Right renal cortex interstitium (tissue), 3 donors: ENCODE data around the gene LCN15. TPM values are rescaled to one million over a fixed set of nuclear protein-coding genes. Genes with fewer than 3 reads are reported as not detected.
"Not testable (repeated sequence)": the region's sequence is repeated elsewhere in the genome, so short reads cannot be mapped to it uniquely, and the experiment has no call there.

Source experiments
- DNase-seq, 3 donors: peaks; one replicate each; pipeline ENCODE4 v3.0.0-alpha.2; 2013; ENCODE audit warnings: low read depth in 3 of 3, low spot score in 2 of 3
- polyA plus RNA-seq, 3 donors: library from polyadenylated mRNA; unstranded; fragments of 120-200 nt; gene quantifications; one replicate each; pipeline ENCODE4 v1.2.1, GENCODE V29; 2013; ENCODE audit not compliant: insufficient read length in 3 of 3

The LCN15 gene, protein sequence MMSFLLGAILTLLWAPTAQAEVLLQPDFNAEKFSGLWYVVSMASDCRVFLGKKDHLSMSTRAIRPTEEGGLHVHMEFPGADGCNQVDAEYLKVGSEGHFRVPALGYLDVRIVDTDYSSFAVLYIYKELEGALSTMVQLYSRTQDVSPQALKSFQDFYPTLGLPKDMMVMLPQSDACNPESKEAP
- under 1 TPM in 1 of 3 donors, not detected in 2; 0.04 TPM for polyA plus RNA-seq

GRCh38 chr9:136764301-136764891 is at the start of gene LCN15:
TSS of gene LCN15 (minus strand) at chr9:136764518. CDS start at chr9:136764488, 30 bp downstream.
- no peak for DNase-seq

DNA sequence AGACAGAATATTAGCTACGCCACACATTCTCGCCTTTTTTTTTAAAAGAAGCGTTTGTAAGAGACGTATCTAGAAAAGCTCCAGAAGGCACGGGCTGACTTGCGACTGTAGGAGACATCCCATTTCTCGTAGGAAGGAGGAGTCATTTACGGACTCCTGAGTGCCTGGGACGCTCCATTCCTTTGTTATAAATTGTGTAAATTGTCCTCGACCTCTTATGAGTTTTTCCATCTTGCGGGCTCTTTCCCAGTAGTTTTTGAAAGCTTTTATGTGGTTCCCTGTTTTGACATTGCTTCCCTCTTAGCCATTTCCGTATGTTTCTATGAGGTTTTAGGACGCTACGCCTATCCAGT is 44.5 kb upstream of the LCN15 start:
- no peak for DNase-seq

DNA sequence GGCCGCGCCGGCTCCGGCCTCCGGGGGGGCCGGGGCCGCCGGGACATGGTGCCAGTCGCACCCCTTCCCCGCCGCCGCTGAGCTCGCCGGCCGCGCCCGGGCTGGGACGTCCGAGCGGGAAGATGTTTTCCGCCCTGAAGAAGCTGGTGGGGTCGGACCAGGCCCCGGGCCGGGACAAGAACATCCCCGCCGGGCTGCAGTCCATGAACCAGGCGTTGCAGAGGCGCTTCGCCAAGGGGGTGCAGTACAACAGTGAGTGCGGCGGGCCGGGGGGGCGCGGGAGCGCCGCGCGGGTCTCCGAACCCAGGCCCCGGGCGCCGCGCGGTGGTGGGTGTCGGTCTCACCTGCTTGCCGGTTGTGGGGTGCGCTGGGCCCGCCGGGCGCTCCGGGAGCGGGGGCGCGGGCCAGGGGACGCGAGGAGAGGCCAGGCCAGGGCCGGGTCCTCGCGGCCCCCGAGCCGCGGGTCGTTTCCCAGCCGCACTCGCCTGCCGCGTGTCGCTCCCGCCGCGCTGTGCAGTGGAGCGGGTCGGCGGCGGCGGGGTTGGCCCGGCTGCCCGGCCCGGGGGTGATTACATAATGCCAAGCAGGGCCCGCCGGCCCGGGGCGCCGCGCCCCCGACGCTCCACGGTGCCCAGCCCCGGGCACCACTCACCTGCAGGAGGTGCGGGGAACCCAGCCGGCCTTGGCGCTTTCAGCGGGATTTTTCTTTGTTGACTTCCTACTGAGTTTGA is 43.9 kb upstream of the LCN15 start:
- no peak for DNase-seq

DNA sequence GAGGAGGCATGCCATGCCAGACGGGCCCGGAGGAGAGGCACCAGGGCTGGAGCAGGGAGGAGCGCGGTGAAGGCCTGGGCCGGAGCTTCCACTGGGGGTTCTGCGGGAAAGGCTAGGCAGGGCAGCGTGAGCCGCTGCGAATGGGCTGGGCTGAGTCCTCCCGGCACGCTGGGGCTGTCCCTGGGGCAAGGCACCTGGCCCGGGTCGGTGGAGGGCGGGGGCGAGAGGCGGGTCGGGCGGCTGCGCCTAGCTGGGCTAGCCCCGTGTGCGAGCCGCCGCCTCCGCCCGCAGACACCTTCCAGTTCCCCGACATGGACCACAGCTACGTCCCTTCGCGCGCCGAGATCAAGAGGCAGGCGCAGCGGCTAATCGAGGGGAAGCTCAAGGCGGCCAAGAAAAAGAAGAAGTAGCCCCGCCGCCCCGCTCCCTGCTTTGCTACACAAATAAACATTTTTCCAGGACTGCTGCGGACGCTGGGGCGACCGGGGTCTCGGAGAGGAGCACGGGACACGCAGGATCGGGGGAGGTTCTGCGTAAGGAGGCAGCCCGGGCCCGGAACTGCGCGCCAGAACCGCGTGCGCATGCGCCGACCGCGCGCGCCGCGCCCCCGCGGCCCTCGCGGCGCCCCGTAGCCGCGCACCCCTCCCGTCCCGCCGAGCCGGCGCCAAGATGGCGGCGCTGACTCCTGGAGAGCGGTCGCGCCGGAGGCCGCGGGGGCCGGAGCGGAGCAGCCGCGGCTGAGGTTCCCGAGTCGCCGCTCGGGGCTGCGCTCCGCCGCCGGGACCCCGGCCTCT is 43.2 kb upstream of the LCN15 start, which contains the start of gene RABL6:
Gene RABL6, plus strand, starts transcription at position 668 of the 794 bp plus-strand sequence. CDS start 249 bp downstream, outside the sequence.
- DNase-seq, result no peak

- DNase-seq, result no peak
Observed at GRCh38 chr9:136806631-136807201, 42.4 kb upstream of the LCN15 start.

- DNase-seq, result no peak
Observed at GRCh38 chr9:136806067-136806466, 41.7 kb upstream of the LCN15 start.

GRCh38 chr9:136805207-136805740 is 41.0 kb upstream of the LCN15 start:
- DNase-seq, result no peak

- no peak for DNase-seq
Observed at GRCh38 chr9:136804509-136805206, 40.3 kb upstream of the LCN15 start.

DNA sequence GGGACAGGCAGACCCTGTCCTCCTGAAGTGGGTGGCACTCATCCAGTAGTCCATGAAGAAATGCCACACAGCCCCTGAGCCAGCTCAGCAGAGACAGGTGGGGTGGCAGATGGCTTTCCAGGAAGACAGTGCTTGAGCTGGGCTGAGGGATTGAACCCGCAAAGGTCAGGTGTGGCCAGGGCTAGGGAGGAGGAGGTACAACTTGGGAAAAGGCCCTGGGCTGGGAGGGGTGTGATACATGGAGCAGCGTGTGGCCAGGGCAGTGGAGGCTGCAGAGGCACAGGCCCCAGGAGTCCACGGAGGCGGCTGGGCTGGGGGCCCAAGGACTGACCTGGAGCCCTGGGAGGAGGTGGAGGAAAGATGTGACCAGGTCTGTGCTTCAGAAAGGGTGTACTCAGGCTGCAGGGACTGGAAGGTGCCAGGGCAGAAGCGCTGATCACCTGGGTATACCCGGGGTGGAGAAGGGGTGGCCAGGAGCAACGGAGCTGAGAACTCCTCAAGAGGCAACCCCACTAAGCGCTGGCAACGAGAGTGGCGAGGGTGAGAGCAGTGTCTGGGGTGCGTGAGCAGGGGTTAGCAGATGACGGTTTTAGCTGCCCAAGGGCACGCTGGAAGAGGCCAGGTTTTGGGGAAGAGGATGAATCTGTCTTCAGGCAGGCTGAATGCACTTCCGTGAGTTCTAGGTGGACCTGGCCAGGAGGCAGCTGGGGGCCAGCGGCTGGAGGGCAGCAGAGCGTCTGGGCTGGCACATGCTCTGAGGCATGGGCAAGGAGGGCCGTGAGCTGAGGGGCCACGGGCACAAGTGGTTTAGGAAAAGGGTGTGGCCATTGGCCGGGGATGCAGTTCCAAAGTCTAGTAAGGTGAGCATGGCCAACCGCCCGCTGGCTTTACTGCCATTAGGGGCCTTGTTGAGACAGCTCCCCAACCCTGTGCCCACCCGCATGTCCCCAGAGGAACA is 39.5 kb upstream of the LCN15 start:
- no peak for DNase-seq

- DNase-seq, result not testable (repeated sequence)
Observed at GRCh38 chr9:136803009-136803550, 38.8 kb upstream of the LCN15 start.

DNA sequence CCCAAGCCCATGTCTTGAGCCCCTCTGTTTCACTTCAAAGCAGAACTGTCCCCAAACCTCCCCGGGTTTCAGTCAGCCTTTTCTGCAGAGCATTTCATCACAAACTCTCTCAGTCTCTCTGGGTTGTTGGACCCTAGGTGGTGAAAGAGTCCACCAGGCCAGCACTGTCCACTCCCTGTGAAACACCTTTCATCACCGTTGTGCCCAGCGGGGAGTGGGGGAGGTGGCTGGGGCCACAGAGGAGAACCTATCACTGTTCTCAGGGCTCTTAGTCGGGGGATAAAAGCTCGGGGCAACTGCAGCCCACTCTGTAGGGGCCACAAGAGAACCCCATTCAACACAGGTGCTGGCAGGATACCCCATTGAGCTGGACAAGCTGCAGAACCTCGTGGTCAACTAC is 38.0 kb upstream of the LCN15 start:
- DNase-seq, result no peak

DNA sequence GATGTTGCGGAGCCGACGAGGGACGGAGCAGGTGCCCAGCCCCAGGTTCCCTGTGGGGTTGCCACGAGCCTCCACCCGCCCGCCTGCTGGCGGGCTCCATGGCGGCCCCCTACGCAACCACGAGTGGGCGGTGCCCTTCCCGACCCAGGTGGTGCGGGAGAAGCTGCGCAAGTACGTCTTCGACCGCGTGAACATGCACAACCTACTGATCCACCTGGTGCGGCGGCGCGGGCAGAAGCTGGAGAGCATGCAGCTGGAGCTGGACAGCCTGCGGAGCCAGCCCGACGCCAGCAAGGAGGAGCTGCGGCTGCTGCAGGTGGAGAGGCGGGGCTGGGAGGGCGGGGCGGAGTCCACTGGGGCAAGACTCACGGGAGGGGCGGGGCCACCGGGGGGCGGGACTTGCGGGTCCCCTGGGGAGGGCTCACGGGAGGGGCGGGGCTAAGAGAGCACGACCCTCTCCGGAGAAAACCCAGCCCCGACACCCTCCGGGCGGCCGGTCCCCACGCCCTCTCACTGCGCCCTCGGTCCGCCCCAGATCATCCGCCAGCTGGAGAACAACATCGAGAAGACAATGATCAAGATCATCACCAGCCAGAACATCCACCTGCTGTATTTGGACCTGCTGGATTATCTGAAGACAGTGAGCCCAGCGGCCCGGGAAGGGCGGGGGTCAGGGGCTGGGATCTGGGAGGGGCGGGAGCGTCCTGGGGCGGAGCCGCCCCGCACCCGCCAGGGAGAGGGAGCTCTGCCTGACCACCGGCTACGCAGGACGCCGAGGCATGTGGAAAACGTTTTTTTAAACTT is 35.7 kb upstream of the LCN15 start:
- no peak for DNase-seq

- no peak for DNase-seq
Observed at GRCh38 chr9:136799079-136799853, 34.9 kb upstream of the LCN15 start.

DNA sequence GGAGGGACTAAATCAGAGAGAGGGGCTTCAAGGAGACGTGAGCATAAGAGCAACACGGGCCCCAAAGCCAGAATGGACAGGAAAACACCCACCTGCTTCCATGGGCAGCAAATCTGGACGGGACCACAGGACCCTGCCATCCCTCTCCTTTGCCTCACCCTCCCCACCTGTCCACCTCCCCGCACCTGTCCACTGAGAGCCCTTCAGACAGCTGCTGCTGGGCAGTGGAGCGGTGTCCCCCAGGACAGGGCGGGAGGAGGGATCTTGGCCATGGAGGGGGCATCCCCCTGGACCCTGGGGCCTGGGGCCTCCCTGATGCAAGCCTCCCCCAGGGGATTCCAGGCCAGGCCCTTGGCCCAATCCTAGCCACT is 34.4 kb upstream of the LCN15 start:
- DNase-seq, result no peak

GRCh38 chr9:136796775-136797347 is 32.5 kb upstream of the LCN15 start:
- not testable (repeated sequence) for DNase-seq

DNA sequence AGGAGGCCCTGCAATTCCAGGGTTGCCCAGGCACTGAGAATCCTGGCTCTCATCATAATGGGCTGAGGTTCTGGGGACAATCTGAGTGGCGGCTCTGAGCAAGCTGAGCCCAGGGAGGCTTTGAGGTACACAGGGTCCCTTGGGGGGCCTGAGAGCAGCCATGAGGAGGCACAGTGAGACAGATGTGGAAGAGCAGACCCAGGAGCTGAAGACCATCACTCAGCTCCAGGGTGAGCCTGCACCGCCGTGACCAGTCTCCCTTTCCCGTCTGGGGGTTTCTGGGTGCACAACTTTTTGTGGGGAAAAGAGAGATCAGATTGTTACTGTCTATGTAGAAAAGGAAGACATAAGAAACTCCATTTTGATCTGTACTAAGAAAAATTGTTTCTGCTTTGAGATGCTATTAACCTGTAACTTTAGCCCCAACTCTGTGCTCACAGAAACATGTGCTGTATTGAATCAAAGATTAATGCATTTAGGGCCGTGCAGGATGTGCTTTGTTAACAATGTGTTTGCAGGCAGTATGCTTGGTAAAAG is 32.0 kb upstream of the LCN15 start, which contains the start of gene CCDC183:
Gene CCDC183, plus strand, starts transcription at position 101 of the 537 bp plus-strand sequence. Its CDS starts 60 bp downstream, at position 161.
- DNase-seq, result no peak
